HepG2 (cell line): ENCODE measurements around the gene PPP1R12C. TPM values are rescaled to one million over a fixed set of nuclear protein-coding genes. Genes with fewer than 3 reads are reported as not detected.

Experiments
- BCL6 ChIP-seq: IDR thresholded peaks from 2 replicates; pipeline ENCODE4 v1.6.1; 2016; ENCODE audit warnings: missing genetic modification reagents, missing compliant biosample characterization
- GPN1 ChIP-seq: sonication (generic); formaldehyde crosslinking; IDR thresholded peaks from 2 replicates; pipeline ENCODE4 v1.5.1; 2020; ENCODE audit warnings: missing genetic modification reagents, borderline replicate concordance
- HMG20A ChIP-seq: IDR thresholded peaks from 2 replicates; pipeline ENCODE4 v1.6.1; 2016; ENCODE audit warnings: borderline replicate concordance
- MBNL3 ChIP-seq: fragments of 250-450 bp; sonication (Bioruptor Pico); conservative IDR thresholded peaks from 2 replicates; pipeline ENCODE4 v1.8.0; 2022; ENCODE audit warnings: mild to moderate bottlenecking, inconsistent platforms
- NRL ChIP-seq: sonication (generic); formaldehyde crosslinking; IDR thresholded peaks from 2 replicates; pipeline ENCODE4 v1.5.0; 2020; ENCODE audit warnings: missing genetic modification reagents, mild to moderate bottlenecking, moderate library complexity, borderline replicate concordance
- PAWR ChIP-seq: sonication (generic); formaldehyde crosslinking; IDR thresholded peaks from 2 replicates; pipeline ENCODE4 v1.4.0; 2020; ENCODE audit warnings: missing genetic modification reagents, mild to moderate bottlenecking, borderline replicate concordance
- POGZ ChIP-seq: sonication (generic); formaldehyde crosslinking; IDR thresholded peaks from 2 replicates; pipeline ENCODE4 v1.4.0; 2020; ENCODE audit warnings: mild to moderate bottlenecking, missing genetic modification reagents
- RBM39 ChIP-seq: fragments of 200-400 bp; formaldehyde crosslinking; IDR thresholded peaks from one replicate; pipeline ENCODE4 v1.6.1; 2018; ENCODE audit warnings: antibody characterized with exemption, mild to moderate bottlenecking, low read depth, low read length; ENCODE audit not compliant: poor library complexity, severe bottlenecking
- RFX3 ChIP-seq: IDR thresholded peaks from 2 replicates; pipeline ENCODE4 v1.6.1; 2016; ENCODE audit warnings: missing biosample characterization, missing genetic modification reagents
- RNF2 ChIP-seq: fragments of 450-650 bp; conservative IDR thresholded peaks from 2 replicates; pipeline ENCODE4 v1.6.1; 2016; ENCODE audit warnings: low read depth
- RXRA ChIP-seq: sonication (generic); formaldehyde crosslinking; IDR thresholded peaks from 2 replicates; pipeline ENCODE4 v1.5.1; 2020; ENCODE audit warnings: missing genetic modification reagents
- SIX1 ChIP-seq: sonication (generic); formaldehyde crosslinking; IDR thresholded peaks from 2 replicates; pipeline ENCODE4 v1.4.0; 2020; ENCODE audit warnings: missing genetic modification reagents, borderline replicate concordance
- SP1 ChIP-seq, 2 experiments: fragments of 450-650 bp in 1 of 2; sonication (generic) in 1 of 2; formaldehyde crosslinking in 1 of 2; IDR thresholded peaks; 2 replicates each; pipeline versions ENCODE4 v1.4.0 to v1.6.1; 2016 to 2020; ENCODE audit warnings: missing genetic modification reagents in 1 of 2
- SRSF1 ChIP-seq: fragments of 200-400 bp; formaldehyde crosslinking; optimal IDR thresholded peaks from 2 replicates; pipeline ENCODE3; 2017; ENCODE audit warnings: mild to moderate bottlenecking, low read depth, low read length, moderate library complexity
- STAG1 ChIP-seq: sonication (generic); formaldehyde crosslinking; IDR thresholded peaks from 2 replicates; pipeline ENCODE4 v1.4.0; 2020; ENCODE audit warnings: missing genetic modification reagents
- U2AF1 ChIP-seq: fragments of 200-400 bp; formaldehyde crosslinking; optimal IDR thresholded peaks from 2 replicates; pipeline ENCODE3; 2017; ENCODE audit warnings: mild to moderate bottlenecking, low read depth, low read length
- ZFP41 ChIP-seq: sonication (generic); formaldehyde crosslinking; IDR thresholded peaks from 2 replicates; pipeline ENCODE4 v1.4.0; 2020; ENCODE audit warnings: mild to moderate bottlenecking, missing genetic modification reagents, borderline replicate concordance
- ZNF274 ChIP-seq: sonication (generic); formaldehyde crosslinking; IDR thresholded peaks from 2 replicates; pipeline ENCODE4 v1.5.1; 2020; ENCODE audit warnings: mild to moderate bottlenecking, missing genetic modification reagents
- ZNF564 ChIP-seq: sonication (generic); formaldehyde crosslinking; IDR thresholded peaks from 2 replicates; pipeline ENCODE4 v1.8.1; 2023; ENCODE audit warnings: mild to moderate bottlenecking, missing genetic modification reagents
- ZNF687 ChIP-seq: sonication (generic); formaldehyde crosslinking; IDR thresholded peaks from 2 replicates; pipeline ENCODE4 v1.5.1; 2020; ENCODE audit warnings: mild to moderate bottlenecking, missing genetic modification reagents, moderate library complexity
- ZNF713 ChIP-seq: sonication (generic); formaldehyde crosslinking; IDR thresholded peaks from 2 replicates; pipeline ENCODE4 v1.4.0; 2020; ENCODE audit warnings: mild to moderate bottlenecking, missing genetic modification reagents
- ZNF775 ChIP-seq: sonication (generic); formaldehyde crosslinking; IDR thresholded peaks from 2 replicates; pipeline ENCODE4 v1.4.0; 2020; ENCODE audit warnings: missing genetic modification reagents, mild to moderate bottlenecking, moderate library complexity, borderline replicate concordance
- ZNF800 ChIP-seq: sonication (generic); formaldehyde crosslinking; IDR thresholded peaks from 2 replicates; pipeline ENCODE4 v1.4.0; 2020; ENCODE audit warnings: missing genetic modification reagents
- ZNF816 ChIP-seq: sonication (generic); formaldehyde crosslinking; IDR thresholded peaks from 2 replicates; pipeline ENCODE4 v1.8.0; 2022; ENCODE audit warnings: missing genetic modification reagents, mild to moderate bottlenecking, borderline replicate concordance
- ZSCAN22 ChIP-seq: sonication (generic); formaldehyde crosslinking; IDR thresholded peaks from 2 replicates; pipeline ENCODE4 v1.4.0; 2020; ENCODE audit warnings: mild to moderate bottlenecking, missing genetic modification reagents
- polyA plus RNA-seq, 8 experiments: library from polyadenylated mRNA; depleted of rRNA in 3 of 8; stranded (reverse) in 7 of 8; unstranded in 1 of 8; fragments of >200 nt; fragmentation: Illumina TruSeq in 4 of 8; extraction: Trizol in 4 of 8; gene quantifications; 2 replicates each; pipeline versions ENCODE4 v1.2.1 to v1.2.3, GENCODE V29; 2011 to 2016; ENCODE audit warnings: low read depth in 4 of 8, missing spikeins in 1 of 8, mixed read lengths in 1 of 8; ENCODE audit not compliant: insufficient read depth in 1 of 8
- total RNA-seq, 5 experiments: library from RNA; depleted of rRNA; stranded (reverse); fragments of >200 nt; fragmentation: Illumina TruSeq; extraction: Trizol; gene quantifications; 2 replicates each; pipeline ENCODE4 v1.2.3, GENCODE V29; 2016; ENCODE audit warnings: low read depth in 1 of 5

Gene PPP1R12C
- total and polyA plus RNA-seq, 2 of the 13 experiments (the other 11 are each of a cell fraction or from before 2014, with no cell fraction given): 29.7 to 30.3 TPM

- TF ChIP-seq ZNF800 (CRISPR knock-in tag) (no peak), NRL (CRISPR knock-in tag) (no peak), ZNF775 (CRISPR knock-in tag) (no peak), BCL6 (CRISPR knock-in tag) (no peak), ZNF816 (CRISPR knock-in tag) (no peak), MBNL3 (CRISPR knock-in tag) (no peak), ZNF564 (CRISPR knock-in tag) (no peak), RBM39 (peak; percentile 48), RNF2 (no peak), GPN1 (no peak), RFX3 (CRISPR knock-in tag) (no peak), ZSCAN22 (peak; percentile 55; the same call in 1 of the 2 replicates), POGZ (CRISPR knock-in tag) (no peak), ZNF687 (CRISPR knock-in tag) (peak; percentile 57), HMG20A (CRISPR knock-in tag) (no peak), SIX1 (CRISPR knock-in tag) (no peak), STAG1 (CRISPR knock-in tag) (peak; percentile 82), ZNF713 (no peak), SRSF1 (no peak), ZFP41 (CRISPR knock-in tag) (no peak), PAWR (CRISPR knock-in tag) (no peak), RXRA (CRISPR knock-in tag) (no peak; the same call in 1 of the 2 replicates), SP1 (IDR thresholded peaks at IDR 0.05) (no peak), SP1 (CRISPR knock-in tag; IDR thresholded peaks at IDR 0.05) (peak; percentile 62), ZNF274 (CRISPR knock-in tag) (no peak), U2AF1 (no peak)
These were observed 42.9 kb upstream of the PPP1R12C start (continued) for GRCh38 chr19:55160128-55160985.
